Testis (tissue), 2 donors: Measurements from ENCODE around the gene DMGDH.

Experiments used
- POLR2A ChIP-seq: fragments of 450-650 bp; IDR thresholded peaks from one replicate; pipeline ENCODE4 v1.6.1; 2017; ENCODE audit warnings: antibody characterized with exemption, mild to moderate bottlenecking, moderate library complexity
- TF ChIP-seq, protein P1 (sequence below), 3 experiments: fragments of 450-650 bp in 2 of 3; fragments of 200-600 bp in 1 of 3; sonication (generic) in 1 of 3; IDR thresholded peaks; one replicate each; pipeline ENCODE4 v1.5.1; 2016 to 2019; ENCODE audit warnings: antibody characterized with exemption in 3 of 3, mild to moderate bottlenecking in 2 of 3, moderate library complexity in 1 of 3

GRCh38 chr5:79077680-79078365 is 8.3 kb upstream of the DMGDH start:
- no peak for TF ChIP-seq POLR2A
- TF ChIP-seq, protein P1, sequence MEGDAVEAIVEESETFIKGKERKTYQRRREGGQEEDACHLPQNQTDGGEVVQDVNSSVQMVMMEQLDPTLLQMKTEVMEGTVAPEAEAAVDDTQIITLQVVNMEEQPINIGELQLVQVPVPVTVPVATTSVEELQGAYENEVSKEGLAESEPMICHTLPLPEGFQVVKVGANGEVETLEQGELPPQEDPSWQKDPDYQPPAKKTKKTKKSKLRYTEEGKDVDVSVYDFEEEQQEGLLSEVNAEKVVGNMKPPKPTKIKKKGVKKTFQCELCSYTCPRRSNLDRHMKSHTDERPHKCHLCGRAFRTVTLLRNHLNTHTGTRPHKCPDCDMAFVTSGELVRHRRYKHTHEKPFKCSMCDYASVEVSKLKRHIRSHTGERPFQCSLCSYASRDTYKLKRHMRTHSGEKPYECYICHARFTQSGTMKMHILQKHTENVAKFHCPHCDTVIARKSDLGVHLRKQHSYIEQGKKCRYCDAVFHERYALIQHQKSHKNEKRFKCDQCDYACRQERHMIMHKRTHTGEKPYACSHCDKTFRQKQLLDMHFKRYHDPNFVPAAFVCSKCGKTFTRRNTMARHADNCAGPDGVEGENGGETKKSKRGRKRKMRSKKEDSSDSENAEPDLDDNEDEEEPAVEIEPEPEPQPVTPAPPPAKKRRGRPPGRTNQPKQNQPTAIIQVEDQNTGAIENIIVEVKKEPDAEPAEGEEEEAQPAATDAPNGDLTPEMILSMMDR (IDR thresholded peaks at IDR 0.05): no peak
